ENCODE results near the gene NSL1. TPM values are rescaled to one million over a fixed set of nuclear protein-coding genes. Genes with fewer than 3 reads are reported as not detected.

NSL1 gene
- polyA plus RNA-seq, 3 donors = 16.8 to 80.3 (median 62.3) TPM

DNA sequence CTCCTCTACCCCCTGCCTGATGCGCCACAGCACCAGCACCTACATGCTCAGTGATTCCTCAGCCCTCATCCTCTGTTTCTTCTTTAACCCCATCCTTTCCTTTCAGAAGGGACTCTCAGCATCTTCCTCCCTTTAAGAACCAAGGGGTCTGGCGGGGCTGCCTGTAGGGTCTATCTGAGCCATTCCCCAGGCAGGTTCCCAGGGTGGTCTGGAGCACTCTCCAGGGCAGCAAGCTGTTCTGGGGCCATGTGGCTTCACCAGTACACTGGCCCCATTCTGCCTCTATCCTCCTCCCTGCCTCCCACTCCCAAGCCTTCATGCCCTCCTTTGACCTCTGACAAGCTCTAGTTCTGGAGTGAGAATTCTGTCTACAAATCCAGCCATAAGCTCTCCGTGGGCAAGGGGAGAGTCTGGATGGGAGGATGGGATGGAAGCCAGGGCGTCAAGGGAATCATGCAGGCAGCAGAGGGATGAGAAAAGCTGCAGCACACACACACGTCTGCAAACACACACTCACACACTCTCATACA is 102.3 kb downstream of the NSL1 start:
- no peak overlapping the region for H3K9ac ChIP-seq (ENCODE audit: insufficient read depth, low read length, poor library complexity, severe bottlenecking)
- H3K9me3 ChIP-seq (replicated peaks in 1 of 2; ENCODE audit: control insufficient read depth in 1 of 2, insufficient read depth in 1 of 2, low read length in 2 of 2) = no peaks in the 10 kb centered on the region
- Mint-ChIP-seq H3K36me3 (peaks cover 3 to 12% of the 10 kb centered on the region in 2 donors), H3K27ac (no peak overlapping the region), H3K9me3 (no peaks in the 10 kb centered on the region), H3K27me3 (ENCODE audit: low read depth in 3 of 3) (peaks cover 0 to 12% (median 4%) of the 10 kb centered on the region in 3 donors), H3K4me3 (no peak overlapping the region), H3K4me1 (peaks cover 26% of the 10 kb centered on the region)
- no peak overlapping the region for H3K4me3 ChIP-seq (replicated peaks in 1 of 3; ENCODE audit: low read depth in 2 of 3, low read length in 3 of 3)
- no peak overlapping the region for H3K27ac ChIP-seq (ENCODE audit: low read depth in 1 of 2, low read length in 2 of 2)
- no peak overlapping the region for H2AFZ ChIP-seq (ENCODE audit: insufficient read depth, low read depth, low read length, poor library complexity, severe bottlenecking)
- H4K20me1 ChIP-seq (ENCODE audit: insufficient read depth, low read length) = no peaks in the 10 kb centered on the region
- H3K27me3 ChIP-seq (ENCODE audit: control insufficient read depth in 2 of 2, insufficient read depth in 2 of 2, low read length in 2 of 2) = no peaks in the 10 kb centered on the region
- H3K4me2 ChIP-seq (replicated peaks; ENCODE audit: extremely low read depth, low read length, poor library complexity, severe bottlenecking) = no peak overlapping the region
- H3K4me1 ChIP-seq (ENCODE audit: control insufficient read depth in 1 of 2, insufficient read depth in 2 of 2, low read length in 2 of 2) = peaks cover 20 to 22% of the 10 kb centered on the region in 2 donors
- DNase-seq = no peak
- intact Hi-C loops (cut with micrococcal nuclease) = no loop called here
- 100% methylated on average over 3 of the region's 5 CpGs for WGBS (ENCODE audit: insufficient coverage)
- TF ChIP-seq, protein P1, sequence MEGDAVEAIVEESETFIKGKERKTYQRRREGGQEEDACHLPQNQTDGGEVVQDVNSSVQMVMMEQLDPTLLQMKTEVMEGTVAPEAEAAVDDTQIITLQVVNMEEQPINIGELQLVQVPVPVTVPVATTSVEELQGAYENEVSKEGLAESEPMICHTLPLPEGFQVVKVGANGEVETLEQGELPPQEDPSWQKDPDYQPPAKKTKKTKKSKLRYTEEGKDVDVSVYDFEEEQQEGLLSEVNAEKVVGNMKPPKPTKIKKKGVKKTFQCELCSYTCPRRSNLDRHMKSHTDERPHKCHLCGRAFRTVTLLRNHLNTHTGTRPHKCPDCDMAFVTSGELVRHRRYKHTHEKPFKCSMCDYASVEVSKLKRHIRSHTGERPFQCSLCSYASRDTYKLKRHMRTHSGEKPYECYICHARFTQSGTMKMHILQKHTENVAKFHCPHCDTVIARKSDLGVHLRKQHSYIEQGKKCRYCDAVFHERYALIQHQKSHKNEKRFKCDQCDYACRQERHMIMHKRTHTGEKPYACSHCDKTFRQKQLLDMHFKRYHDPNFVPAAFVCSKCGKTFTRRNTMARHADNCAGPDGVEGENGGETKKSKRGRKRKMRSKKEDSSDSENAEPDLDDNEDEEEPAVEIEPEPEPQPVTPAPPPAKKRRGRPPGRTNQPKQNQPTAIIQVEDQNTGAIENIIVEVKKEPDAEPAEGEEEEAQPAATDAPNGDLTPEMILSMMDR (IDR thresholded peaks at IDR 0.05) = no peak
- no peaks in the 10 kb centered on the region for H3K36me3 ChIP-seq (replicated peaks in 1 of 2; ENCODE audit: control insufficient read depth in 1 of 2, insufficient read depth in 2 of 2, low read length in 2 of 2)
- H3K79me2 ChIP-seq (ENCODE audit: insufficient read depth, low read length) = no peaks in the 10 kb centered on the region

DNA sequence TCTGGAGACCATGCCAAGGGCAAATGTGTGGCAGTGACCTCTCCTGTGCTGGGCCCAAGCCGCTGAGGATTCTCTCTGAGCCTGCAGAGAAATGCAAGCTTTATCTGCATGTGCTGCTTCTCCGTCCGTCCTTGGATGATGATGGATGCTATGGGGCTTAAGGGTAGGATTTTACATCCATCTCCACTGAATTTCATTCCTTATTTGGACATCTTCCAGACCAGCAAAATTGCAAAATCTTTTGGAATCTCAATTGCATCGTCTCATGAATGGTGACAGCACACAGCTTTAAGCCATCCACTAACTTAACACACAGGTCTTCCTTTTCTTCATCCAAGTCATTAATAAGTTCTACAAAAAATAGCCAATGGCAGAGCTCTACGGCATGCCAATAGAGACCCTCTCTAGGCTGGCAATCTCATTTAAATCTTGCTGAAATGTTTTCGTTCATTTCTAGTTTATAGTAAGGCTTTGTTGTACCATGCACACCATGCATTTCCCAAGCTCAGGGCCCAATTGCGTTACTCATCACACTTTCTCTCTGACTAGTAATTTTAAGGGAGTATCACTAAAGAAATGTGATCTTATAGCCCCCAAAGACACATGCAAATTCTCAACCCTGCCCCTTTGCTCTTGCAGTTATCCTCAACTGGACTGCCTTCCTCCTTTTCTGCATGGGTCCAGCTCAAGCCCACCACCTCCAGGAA is 103.1 kb downstream of the NSL1 start:
- H3K27me3 Mint-ChIP-seq (ENCODE audit: low read depth in 3 of 3) = peaks cover 0 to 5% (median 3%) of the 10 kb centered on the region in 3 donors
- DNase-seq = no peak
- no peaks in the 10 kb centered on the region for H3K9me3 Mint-ChIP-seq
- H3K27ac ChIP-seq (ENCODE audit: low read depth in 1 of 2, low read length in 2 of 2) = no peak overlapping the region
- H3K4me3 Mint-ChIP-seq = no peak overlapping the region
- peaks cover 28 to 29% of the 10 kb centered on the region in 2 donors for H3K4me1 ChIP-seq (ENCODE audit: control insufficient read depth in 1 of 2, insufficient read depth in 2 of 2, low read length in 2 of 2)
- H4K20me1 ChIP-seq (ENCODE audit: insufficient read depth, low read length) = no peaks in the 10 kb centered on the region
- no peaks in the 10 kb centered on the region for H3K79me2 ChIP-seq (ENCODE audit: insufficient read depth, low read length)
- H3K4me3 ChIP-seq (replicated peaks in 1 of 3; ENCODE audit: low read depth in 2 of 3, low read length in 3 of 3) = no peak overlapping the region
- no peak overlapping the region for H2AFZ ChIP-seq (ENCODE audit: insufficient read depth, low read depth, low read length, poor library complexity, severe bottlenecking)
- peaks cover 3 to 12% of the 10 kb centered on the region in 2 donors for H3K36me3 Mint-ChIP-seq
- 88% methylated on average over 2 of the region's 7 CpGs for WGBS (ENCODE audit: insufficient coverage)
- H3K4me1 Mint-ChIP-seq = peaks cover 34% of the 10 kb centered on the region
- H3K27ac Mint-ChIP-seq = no peak overlapping the region
- no peak overlapping the region for H3K9ac ChIP-seq (ENCODE audit: insufficient read depth, low read length, poor library complexity, severe bottlenecking)
- TF ChIP-seq, protein P1 (IDR thresholded peaks at IDR 0.05) = no peak
- intact Hi-C loops (cut with micrococcal nuclease) = no loop called here
- no peaks in the 10 kb centered on the region for H3K9me3 ChIP-seq (replicated peaks in 1 of 2; ENCODE audit: control insufficient read depth in 1 of 2, insufficient read depth in 1 of 2, low read length in 2 of 2)
- no peak overlapping the region for H3K4me2 ChIP-seq (replicated peaks; ENCODE audit: extremely low read depth, low read length, poor library complexity, severe bottlenecking)
- H3K27me3 ChIP-seq (ENCODE audit: control insufficient read depth in 2 of 2, insufficient read depth in 2 of 2, low read length in 2 of 2) = no peaks in the 10 kb centered on the region
- no peaks in the 10 kb centered on the region for H3K36me3 ChIP-seq (replicated peaks in 1 of 2; ENCODE audit: control insufficient read depth in 1 of 2, insufficient read depth in 2 of 2, low read length in 2 of 2)
